SK-N-SH (cell line): Measurements from ENCODE around the gene TMEM176A. TPM values are rescaled to one million over a fixed set of nuclear protein-coding genes. Genes with fewer than 3 reads are reported as not detected.

Experiments used
- CTCF ChIA-PET: fragments of 300-600, 350-600 bp; formaldehyde crosslinking; extraction: SDS; loops from one replicate; lab custom pipeline; 2021; lab: Yijun Ruan, JAX
- POLR2A ChIA-PET: fragments of 350-600 bp; sonication (Branson Sonifier 250); formaldehyde crosslinking; extraction: SDS; loops from one replicate; lab custom pipeline; 2020; ENCODE audit warnings: antibody characterized with exemption, inconsistent platforms; lab: Yijun Ruan, JAX
- DNase-seq: peaks from one replicate; pipeline ENCODE4 v3.0.0; 2012
- H2AFZ ChIP-seq: fragments of 200-600 bp; sonication (generic); 2 replicates; pipeline ENCODE4 v1.8.1; 2016; ENCODE audit warnings: antibody characterized with exemption, mild to moderate bottlenecking, low read depth
- H3F3A ChIP-seq: fragments of 200-600 bp; sonication (generic); replicated peaks from 2 replicates; pipeline ENCODE3; 2016; ENCODE audit warnings: antibody characterized with exemption, mild to moderate bottlenecking; ENCODE audit not compliant: insufficient read depth
- H3K27ac ChIP-seq, 2 experiments: fragments of 200-500 bp in 1 of 2; fragments of 200-600 bp in 1 of 2; sonication (Bioruptor generic) in 1 of 2; sonication (generic), shearing (Covaris generic) in 1 of 2; 2 replicates each; pipeline versions ENCODE4 v1.5.1 to v1.6.1; 2014 to 2016; ENCODE audit warnings: low read depth in 2 of 2, inconsistent platforms in 1 of 2, low read length in 1 of 2, mild to moderate bottlenecking in 1 of 2, mixed read lengths in 1 of 2
- H3K27me3 ChIP-seq: fragments of 200-600 bp; sonication (generic), shearing (Covaris generic); 2 replicates; pipeline ENCODE4 v1.6.1; 2016; ENCODE audit warnings: mixed run types; ENCODE audit not compliant: insufficient read depth
- H3K36me3 ChIP-seq, 2 experiments: fragments of 200-500 bp in 1 of 2; fragments of 200-600 bp in 1 of 2; sonication (Bioruptor generic) in 1 of 2; sonication (generic) in 1 of 2; replicated peaks in 1 of 2; 2 replicates each; pipeline versions ENCODE3 to v1.5.1; 2014 to 2016; ENCODE audit warnings: low read length in 1 of 2, mild to moderate bottlenecking in 1 of 2; ENCODE audit not compliant: insufficient read depth in 2 of 2, control insufficient read depth in 1 of 2
- H3K4me1 ChIP-seq, 2 experiments: fragments of 200-500 bp in 1 of 2; fragments of 200-600 bp in 1 of 2; sonication (Bioruptor generic) in 1 of 2; sonication (generic), shearing (Covaris generic) in 1 of 2; 2 replicates each; pipeline versions ENCODE4 v1.5.1 to v1.6.1; 2014 to 2016; ENCODE audit warnings: low read depth in 1 of 2, low read length in 1 of 2, mixed run types in 1 of 2; ENCODE audit not compliant: insufficient read depth in 2 of 2, control insufficient read depth in 1 of 2
- H3K4me2 ChIP-seq: fragments of 200-600 bp; sonication (generic), shearing (Covaris generic); 2 replicates; pipeline ENCODE4 v1.6.1; 2017; ENCODE audit warnings: mixed run types
- H3K4me3 ChIP-seq, 2 experiments: fragments of 200-500 bp in 1 of 2; fragments of 200-600 bp in 1 of 2; sonication (Bioruptor generic) in 1 of 2; sonication (generic), shearing (Covaris generic) in 1 of 2; 2 replicates each; pipeline versions ENCODE4 v1.5.1 to v1.8.1; 2014 to 2016; ENCODE audit warnings: low read depth in 2 of 2, inconsistent platforms in 1 of 2, low read length in 1 of 2, mild to moderate bottlenecking in 1 of 2, mixed read lengths in 1 of 2, moderate library complexity in 1 of 2
- H3K79me2 ChIP-seq: fragments of 200-600 bp; sonication (generic); 2 replicates; pipeline ENCODE4 v1.8.1; 2017; ENCODE audit warnings: mild to moderate bottlenecking; ENCODE audit not compliant: insufficient read depth
- H3K9ac ChIP-seq: fragments of 200-600 bp; sonication (generic); 2 replicates; pipeline ENCODE4 v1.6.1; 2017; ENCODE audit warnings: mixed run types
- H3K9me2 ChIP-seq: fragments of 200-600 bp; sonication (generic); 2 replicates; pipeline ENCODE4 v1.6.1; 2017; ENCODE audit warnings: mixed run types
- H3K9me3 ChIP-seq: fragments of 200-600 bp; sonication (generic); 2 replicates; pipeline ENCODE4 v1.6.1; 2017; ENCODE audit warnings: mixed run types, mild to moderate bottlenecking, moderate library complexity
- H4K20me1 ChIP-seq: fragments of 200-600 bp; sonication (generic); 2 replicates; pipeline ENCODE4 v1.6.1; 2017; ENCODE audit warnings: mild to moderate bottlenecking, mixed run types; ENCODE audit not compliant: insufficient read depth
- CHD2 ChIP-seq: fragments of 150-350 bp; IDR thresholded peaks from 2 replicates; pipeline ENCODE4 v1.6.1; 2018; ENCODE audit warnings: low read length; ENCODE audit not compliant: partially characterized antibody
- EZH2phosphoT487 ChIP-seq: fragments of 200-600 bp; sonication (generic); IDR thresholded peaks from 2 replicates; pipeline ENCODE4 v1.6.1; 2017; ENCODE audit warnings: low read depth, mixed run types, mild to moderate bottlenecking, antibody characterized with exemption, moderate library complexity, borderline replicate concordance
- IRF3 ChIP-seq: fragments of 150-350 bp; IDR thresholded peaks from 2 replicates; pipeline ENCODE4 v1.6.1; 2016; ENCODE audit warnings: mild to moderate bottlenecking, low read depth, low read length
- MXI1 ChIP-seq: IDR thresholded peaks from 2 replicates; pipeline ENCODE4 v1.6.1; 2012; ENCODE audit warnings: mild to moderate bottlenecking, low read depth, low read length, improper control_type of control experiment
- PBX3 ChIP-seq: IDR thresholded peaks from 2 replicates; pipeline ENCODE4; 2012
- RAD21 ChIP-seq: IDR thresholded peaks from 2 replicates; pipeline ENCODE4 v1.6.1; 2012; ENCODE audit warnings: mild to moderate bottlenecking, low read length
- TCF12 ChIP-seq: IDR thresholded peaks from 2 replicates; pipeline ENCODE4 v1.4.0; 2012
- TEAD4 ChIP-seq: IDR thresholded peaks from 2 replicates; pipeline ENCODE4 v1.4.0; 2012; ENCODE audit warnings: mild to moderate bottlenecking, borderline replicate concordance; ENCODE audit not compliant: insufficient read depth
- WGBS: methylation state at CpG from one replicate; pipeline ENCODE4 v1.1.6; 2017; ENCODE audit warnings: low lambda C conversion rate; 5-methylcytosine and 5-hydroxymethylcytosine counted together
- polyA plus RNA-seq, 3 experiments: library from polyadenylated mRNA; depleted of rRNA; stranded (reverse); fragments of >200 nt; gene quantifications; 2 replicates each; pipeline ENCODE4 v1.2.3, GENCODE V29; 2012
- TF ChIP-seq, protein P1 (sequence below): fragments of 200-600 bp; sonication (generic); IDR thresholded peaks from 2 replicates; pipeline ENCODE4 v1.6.1; 2017; ENCODE audit warnings: antibody characterized with exemption, mild to moderate bottlenecking, moderate library complexity

The TMEM176A gene
- polyA plus RNA-seq, 1 of the 3 experiments (the other 2 are of a cell fraction) = not detected

GRCh38 chr7:150847536-150847935, 47.0 kb downstream of the TMEM176A start:
- WGBS = 60% methylated on average over 5 of the region's 5 CpGs
- no peak for DNase-seq
- POLR2A ChIA-PET = no interaction called here
- H3K27me3 ChIP-seq = 0 out of 2 replicates have a peak, but pooled peaks cover 7% of the 10 kb centered on the region
- no peak overlapping the region for H3K9ac ChIP-seq
- peaks cover 0 to 20% of the 10 kb centered on the region in 2 experiments; a peak in 1 of 4 replicates for H3K4me1 ChIP-seq
- H3K4me3 ChIP-seq = no peak overlapping the region
- H2AFZ ChIP-seq = no peak overlapping the region
- CTCF ChIA-PET = interaction anchor here (0.7 to 1.5 kb wide), 6 partner anchors 9 to 60 kb away, joined by 3 to 7 read pairs (median 4); no protein-coding TSS in a partner anchor
- H3K27ac ChIP-seq = no peak overlapping the region
- no peaks in the 10 kb centered on the region for H4K20me1 ChIP-seq
- TF ChIP-seq TEAD4 (no peak), MXI1 (no peak)
- TF ChIP-seq, all 33 proteins: peak for 0
- Histone ChIP-seq H3K9me3 (no peaks in the 10 kb centered on the region), H3K79me2 (no peaks in the 10 kb centered on the region), H3K9me2 (no peaks in the 10 kb centered on the region), H3F3A (no peaks in the 10 kb centered on the region), H3K36me3 (no peaks in the 10 kb centered on the region), H3K4me2 (no peak overlapping the region)

DNA sequence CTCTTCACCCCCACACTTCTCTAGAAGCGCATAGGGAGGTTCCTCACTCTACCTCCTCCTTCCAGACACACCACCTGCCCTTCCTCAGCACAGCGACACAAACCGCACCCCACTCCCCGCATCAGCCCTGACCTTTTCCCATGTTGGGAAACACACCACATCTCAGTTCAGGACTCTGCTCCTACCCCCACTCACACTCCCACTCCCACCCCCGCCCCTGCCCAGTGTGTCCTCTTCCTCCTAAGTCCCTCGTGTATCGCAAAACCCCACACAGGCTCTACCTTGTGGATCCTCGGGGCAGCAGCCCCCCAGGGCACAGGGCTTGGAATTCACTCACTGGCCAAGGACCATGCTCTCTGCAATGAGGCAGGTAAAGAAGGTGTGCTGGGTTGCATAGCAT, 47.5 kb downstream of the TMEM176A start:
- TF ChIP-seq PBX3 (no peak), CHD2 (no peak), IRF3 (no peak), EZH2phosphoT487 (no peak), TCF12 (no peak), RAD21 (no peak)
- TF ChIP-seq, protein P1, sequence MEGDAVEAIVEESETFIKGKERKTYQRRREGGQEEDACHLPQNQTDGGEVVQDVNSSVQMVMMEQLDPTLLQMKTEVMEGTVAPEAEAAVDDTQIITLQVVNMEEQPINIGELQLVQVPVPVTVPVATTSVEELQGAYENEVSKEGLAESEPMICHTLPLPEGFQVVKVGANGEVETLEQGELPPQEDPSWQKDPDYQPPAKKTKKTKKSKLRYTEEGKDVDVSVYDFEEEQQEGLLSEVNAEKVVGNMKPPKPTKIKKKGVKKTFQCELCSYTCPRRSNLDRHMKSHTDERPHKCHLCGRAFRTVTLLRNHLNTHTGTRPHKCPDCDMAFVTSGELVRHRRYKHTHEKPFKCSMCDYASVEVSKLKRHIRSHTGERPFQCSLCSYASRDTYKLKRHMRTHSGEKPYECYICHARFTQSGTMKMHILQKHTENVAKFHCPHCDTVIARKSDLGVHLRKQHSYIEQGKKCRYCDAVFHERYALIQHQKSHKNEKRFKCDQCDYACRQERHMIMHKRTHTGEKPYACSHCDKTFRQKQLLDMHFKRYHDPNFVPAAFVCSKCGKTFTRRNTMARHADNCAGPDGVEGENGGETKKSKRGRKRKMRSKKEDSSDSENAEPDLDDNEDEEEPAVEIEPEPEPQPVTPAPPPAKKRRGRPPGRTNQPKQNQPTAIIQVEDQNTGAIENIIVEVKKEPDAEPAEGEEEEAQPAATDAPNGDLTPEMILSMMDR = no peak
- Histone ChIP-seq H3K4me1 (peaks cover 0 to 20% of the 10 kb centered on the region in 2 experiments; a peak in 1 of 4 replicates), H3K9ac (no peak overlapping the region), H3K9me3 (no peaks in the 10 kb centered on the region), H3K79me2 (no peaks in the 10 kb centered on the region), H4K20me1 (no peaks in the 10 kb centered on the region), H3K9me2 (no peaks in the 10 kb centered on the region), H3K36me3 (no peaks in the 10 kb centered on the region), H3K27ac (no peak overlapping the region), H2AFZ (no peak overlapping the region), H3K4me2 (no peak overlapping the region), H3K27me3 (0 out of 2 replicates have a peak, but pooled peaks cover 11% of the 10 kb centered on the region), H3F3A (no peaks in the 10 kb centered on the region), H3K4me3 (no peak overlapping the region)
- ChIA-PET POLR2A (no interaction called here), CTCF (interaction anchor here (1.2 to 1.4 kb wide), 2 partner anchors 12 to 50 kb away, joined by 4 read pairs; no protein-coding TSS in a partner anchor)
- no peak for DNase-seq
- WGBS = 56% methylated on average over 8 of the region's 8 CpGs
